GM06990 (cell line): ENCODE results near the gene GP2.

Experiments used
- DNase-seq: peaks from one replicate; pipeline ENCODE4 v3.0.0-alpha.2; 2011; ENCODE audit not compliant: insufficient read length; ENCODE audit errors: extremely low read depth
- H3K27me3 ChIP-seq: replicated peaks from 2 replicates; pipeline ENCODE4 v1.6.0; 2011; ENCODE audit warnings: low read length; ENCODE audit not compliant: control insufficient read depth, insufficient read depth
- H3K36me3 ChIP-seq: 2 replicates; pipeline ENCODE4 v1.5.1; 2011; ENCODE audit warnings: low read length; ENCODE audit not compliant: control insufficient read depth, insufficient read depth
- H3K4me3 ChIP-seq: replicated peaks from 2 replicates; pipeline ENCODE4 v1.5.1; 2011; ENCODE audit warnings: low read depth, mild to moderate bottlenecking, control low read depth, low read length
- CTCF ChIP-seq: IDR thresholded peaks from 2 replicates; pipeline ENCODE4 v1.5.1; 2011; ENCODE audit warnings: low read length, control low read depth, mild to moderate bottlenecking, inconsistent platforms; ENCODE audit not compliant: insufficient read depth, poor library complexity, severe bottlenecking

The GP2 gene

GRCh38 chr16:20348365-20349185 is 21.3 kb upstream of the GP2 start:
- no peak for TF ChIP-seq CTCF
- Histone ChIP-seq H3K36me3 (no peaks in the 10 kb centered on the region), H3K4me3 (no peak overlapping the region), H3K27me3 (no peaks in the 10 kb centered on the region)
- peak; percentile 11 for DNase-seq

- Histone ChIP-seq H3K27me3 (no peaks in the 10 kb centered on the region), H3K36me3 (no peaks in the 10 kb centered on the region), H3K4me3 (no peak overlapping the region)
- no peak for DNase-seq
- no peak for TF ChIP-seq CTCF
Measured at GRCh38 chr16:20347666-20348364, 20.5 kb upstream of the GP2 start.

GRCh38 chr16:20344611-20345010 is 17.3 kb upstream of the GP2 start:
- no peaks in the 10 kb centered on the region for H3K27me3 ChIP-seq
- H3K4me3 ChIP-seq, result no peak overlapping the region
- no peak for TF ChIP-seq CTCF

GRCh38 chr16:20339744-20340143 is 12.4 kb upstream of the GP2 start:
- DNase-seq, result no peak
- no peak for TF ChIP-seq CTCF
- no peaks in the 10 kb centered on the region; the same call in 1 of the 2 replicates for H3K27me3 ChIP-seq
- H3K4me3 ChIP-seq, result no peak overlapping the region
- H3K36me3 ChIP-seq, result no peaks in the 10 kb centered on the region

More at GRCh38 chr16:20344611-20345010, 17.3 kb upstream of the GP2 start:
- H3K36me3 ChIP-seq, result no peaks in the 10 kb centered on the region
- no peak for DNase-seq

- no peaks in the 10 kb centered on the region for H3K36me3 ChIP-seq
- H3K4me3 ChIP-seq, result no peak overlapping the region
- no peak for TF ChIP-seq CTCF
- no peaks in the 10 kb centered on the region; the same call in 1 of the 2 replicates for H3K27me3 ChIP-seq
- DNase-seq, result no peak
Measured at GRCh38 chr16:20336955-20337354, 9.6 kb upstream of the GP2 start.
